HepG2 (cell line): ENCODE data around the gene KCNQ2. TPM values are rescaled to one million over a fixed set of nuclear protein-coding genes. Genes with fewer than 3 reads are reported as not detected.

ENCODE experiments used
- CCDC6 ChIP-seq: sonication (generic); formaldehyde crosslinking; IDR thresholded peaks from 2 replicates; pipeline ENCODE4 v1.8.1; 2022; ENCODE audit warnings: mild to moderate bottlenecking, missing genetic modification reagents, moderate library complexity
- FOXJ3 ChIP-seq: sonication (generic); formaldehyde crosslinking; IDR thresholded peaks from 2 replicates; pipeline ENCODE4 v1.4.0; 2020; ENCODE audit warnings: missing genetic modification reagents, mild to moderate bottlenecking, borderline replicate concordance
- HNRNPH1 ChIP-seq: fragments of 200-400 bp; formaldehyde crosslinking; optimal IDR thresholded peaks from 2 replicates; pipeline ENCODE3; 2017; ENCODE audit warnings: mild to moderate bottlenecking, low read depth, low read length
- IRX3 ChIP-seq: sonication (generic); formaldehyde crosslinking; IDR thresholded peaks from 2 replicates; pipeline ENCODE4 v1.8.1; 2023; ENCODE audit warnings: mild to moderate bottlenecking, low read depth, missing genetic modification reagents, borderline replicate concordance
- MBNL3 ChIP-seq: fragments of 250-450 bp; sonication (Bioruptor Pico); conservative IDR thresholded peaks from 2 replicates; pipeline ENCODE4 v1.8.0; 2022; ENCODE audit warnings: mild to moderate bottlenecking, inconsistent platforms
- MXI1 ChIP-seq: IDR thresholded peaks from 3 replicates; pipeline ENCODE4 v1.6.1; 2012; ENCODE audit warnings: low read depth, low read length, inconsistent platforms, borderline replicate concordance
- RELA ChIP-seq: sonication (generic); formaldehyde crosslinking; IDR thresholded peaks from 2 replicates; pipeline ENCODE4 v1.4.0; 2020; ENCODE audit warnings: missing genetic modification reagents
- ZFAT ChIP-seq: sonication (generic); formaldehyde crosslinking; conservative IDR thresholded peaks from 2 replicates; pipeline ENCODE4 v1.8.1; 2023; ENCODE audit warnings: missing genetic modification reagents, inconsistent platforms
- ZKSCAN8 ChIP-seq: IDR thresholded peaks from 2 replicates; pipeline ENCODE4 v1.6.1; 2016; ENCODE audit warnings: borderline replicate concordance, missing genetic modification reagents, missing compliant biosample characterization
- ZMAT3 ChIP-seq: sonication (generic); formaldehyde crosslinking; conservative IDR thresholded peaks from 2 replicates; pipeline ENCODE4 v1.7.0; 2021; ENCODE audit warnings: missing genetic modification reagents
- ZNF235 ChIP-seq: sonication (generic); formaldehyde crosslinking; IDR thresholded peaks from 2 replicates; pipeline ENCODE4 v1.8.1; 2023; ENCODE audit warnings: mild to moderate bottlenecking, missing genetic modification reagents, borderline replicate concordance
- polyA plus RNA-seq, 8 experiments: library from polyadenylated mRNA; depleted of rRNA in 3 of 8; stranded (reverse) in 7 of 8; unstranded in 1 of 8; fragments of >200 nt; fragmentation: Illumina TruSeq in 4 of 8; extraction: Trizol in 4 of 8; gene quantifications; 2 replicates each; pipeline versions ENCODE4 v1.2.1 to v1.2.3, GENCODE V29; 2011 to 2016; ENCODE audit warnings: low read depth in 4 of 8, missing spikeins in 1 of 8, mixed read lengths in 1 of 8; ENCODE audit not compliant: insufficient read depth in 1 of 8
- total RNA-seq, 5 experiments: library from RNA; depleted of rRNA; stranded (reverse); fragments of >200 nt; fragmentation: Illumina TruSeq; extraction: Trizol; gene quantifications; 2 replicates each; pipeline ENCODE4 v1.2.3, GENCODE V29; 2016; ENCODE audit warnings: low read depth in 1 of 5
- TF ChIP-seq, protein P1 (sequence below), 2 experiments: fragments of 450-650 bp in 1 of 2; sonication (generic) in 1 of 2; formaldehyde crosslinking in 1 of 2; IDR thresholded peaks; 2 replicates each; pipeline versions ENCODE4 v1.6.1 to v1.8.0; 2016 to 2022; ENCODE audit warnings: antibody characterized with exemption in 1 of 2, mild to moderate bottlenecking in 1 of 2, missing genetic modification reagents in 1 of 2
- TF ChIP-seq, protein P2 (sequence below): sonication (generic); formaldehyde crosslinking; IDR thresholded peaks from 2 replicates; pipeline ENCODE4 v1.5.1; 2020; ENCODE audit warnings: mild to moderate bottlenecking, missing genetic modification reagents, moderate library complexity
- TF ChIP-seq, protein P3 (sequence below): sonication (generic); formaldehyde crosslinking; IDR thresholded peaks from 2 replicates; pipeline ENCODE4 v1.5.1; 2020; ENCODE audit warnings: missing genetic modification reagents, mild to moderate bottlenecking, borderline replicate concordance
- TF ChIP-seq, protein P4 (sequence below): sonication (generic); formaldehyde crosslinking; IDR thresholded peaks from 2 replicates; pipeline ENCODE4 v1.8.0; 2022; ENCODE audit warnings: mild to moderate bottlenecking, missing genetic modification reagents, borderline replicate concordance

Gene KCNQ2
- total and polyA plus RNA-seq, 2 of the 13 experiments (the other 11 are each of a cell fraction or from before 2014, with no cell fraction given) = not detected

DNA sequence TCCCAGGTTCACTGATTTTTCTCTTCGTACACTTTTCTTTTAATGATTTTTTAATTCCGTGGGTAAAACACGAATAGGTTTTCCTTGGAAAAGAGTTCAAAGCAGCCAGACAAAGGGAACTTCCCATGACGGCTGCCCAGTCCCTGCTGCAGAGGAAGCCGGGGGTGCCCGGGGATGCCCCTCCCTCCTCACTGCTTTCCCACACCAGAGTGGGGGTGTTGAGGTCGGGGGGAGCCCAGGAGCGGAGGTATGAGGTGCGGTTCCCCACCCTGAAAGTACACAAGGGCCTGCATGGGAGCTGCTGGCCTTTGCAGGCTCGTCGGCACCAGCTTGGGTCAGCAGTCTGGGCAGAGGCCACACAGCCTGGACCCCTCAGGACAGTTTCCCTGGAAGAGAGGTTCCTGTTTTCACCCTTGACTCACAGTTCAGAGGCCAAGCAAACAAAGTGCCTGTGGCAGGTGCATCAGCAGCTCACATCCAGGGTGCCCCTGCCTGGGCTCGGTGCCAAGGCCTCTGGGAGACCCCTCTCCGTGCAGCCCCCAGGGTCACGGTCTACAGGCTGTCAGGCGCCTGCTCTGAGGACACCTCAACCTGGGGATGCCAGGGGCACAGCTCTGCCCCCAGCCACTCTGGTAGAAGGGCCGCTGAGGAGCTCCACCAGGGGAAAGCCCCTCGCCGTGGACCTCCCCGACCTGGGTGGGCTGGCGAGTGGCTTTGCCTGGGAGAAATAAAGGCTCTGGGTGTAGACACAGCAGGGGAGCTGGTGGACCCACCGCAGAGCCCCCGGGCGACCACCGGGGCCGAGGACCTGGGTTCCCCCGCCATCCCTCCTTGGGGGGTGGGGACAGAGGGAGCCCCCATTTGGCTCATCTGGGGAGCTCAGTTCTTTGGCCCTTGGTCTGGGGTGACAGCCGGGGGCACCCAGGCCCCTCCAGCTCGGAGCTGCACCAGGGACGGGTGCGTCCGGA, 95.9 kb downstream of the KCNQ2 start (continued):
- TF ChIP-seq, protein P1, sequence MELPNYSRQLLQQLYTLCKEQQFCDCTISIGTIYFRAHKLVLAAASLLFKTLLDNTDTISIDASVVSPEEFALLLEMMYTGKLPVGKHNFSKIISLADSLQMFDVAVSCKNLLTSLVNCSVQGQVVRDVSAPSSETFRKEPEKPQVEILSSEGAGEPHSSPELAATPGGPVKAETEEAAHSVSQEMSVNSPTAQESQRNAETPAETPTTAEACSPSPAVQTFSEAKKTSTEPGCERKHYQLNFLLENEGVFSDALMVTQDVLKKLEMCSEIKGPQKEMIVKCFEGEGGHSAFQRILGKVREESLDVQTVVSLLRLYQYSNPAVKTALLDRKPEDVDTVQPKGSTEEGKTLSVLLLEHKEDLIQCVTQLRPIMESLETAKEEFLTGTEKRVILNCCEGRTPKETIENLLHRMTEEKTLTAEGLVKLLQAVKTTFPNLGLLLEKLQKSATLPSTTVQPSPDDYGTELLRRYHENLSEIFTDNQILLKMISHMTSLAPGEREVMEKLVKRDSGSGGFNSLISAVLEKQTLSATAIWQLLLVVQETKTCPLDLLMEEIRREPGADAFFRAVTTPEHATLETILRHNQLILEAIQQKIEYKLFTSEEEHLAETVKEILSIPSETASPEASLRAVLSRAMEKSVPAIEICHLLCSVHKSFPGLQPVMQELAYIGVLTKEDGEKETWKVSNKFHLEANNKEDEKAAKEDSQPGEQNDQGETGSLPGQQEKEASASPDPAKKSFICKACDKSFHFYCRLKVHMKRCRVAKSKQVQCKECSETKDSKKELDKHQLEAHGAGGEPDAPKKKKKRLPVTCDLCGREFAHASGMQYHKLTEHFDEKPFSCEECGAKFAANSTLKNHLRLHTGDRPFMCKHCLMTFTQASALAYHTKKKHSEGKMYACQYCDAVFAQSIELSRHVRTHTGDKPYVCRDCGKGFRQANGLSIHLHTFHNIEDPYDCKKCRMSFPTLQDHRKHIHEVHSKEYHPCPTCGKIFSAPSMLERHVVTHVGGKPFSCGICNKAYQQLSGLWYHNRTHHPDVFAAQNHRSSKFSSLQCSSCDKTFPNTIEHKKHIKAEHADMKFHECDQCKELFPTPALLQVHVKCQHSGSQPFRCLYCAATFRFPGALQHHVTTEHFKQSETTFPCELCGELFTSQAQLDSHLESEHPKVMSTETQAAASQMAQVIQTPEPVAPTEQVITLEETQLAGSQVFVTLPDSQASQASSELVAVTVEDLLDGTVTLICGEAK (IDR thresholded peaks at IDR 0.05) = no peak
- TF ChIP-seq, protein P1 (CRISPR knock-in tag; IDR thresholded peaks at IDR 0.05) = peak; percentile 26; the same call in 1 of the 2 replicates
- TF ChIP-seq MXI1 (no peak), ZNF235 (CRISPR knock-in tag) (no peak), ZMAT3 (CRISPR knock-in tag) (no peak), IRX3 (0 out of 2 replicates have a peak, but pooled peaks have one; percentile 46), FOXJ3 (CRISPR knock-in tag) (no peak), ZKSCAN8 (CRISPR knock-in tag) (no peak), HNRNPH1 (no peak), RELA (CRISPR knock-in tag) (no peak), ZFAT (CRISPR knock-in tag) (no peak), MBNL3 (CRISPR knock-in tag) (no peak), CCDC6 (no peak)
- TF ChIP-seq, protein P2, sequence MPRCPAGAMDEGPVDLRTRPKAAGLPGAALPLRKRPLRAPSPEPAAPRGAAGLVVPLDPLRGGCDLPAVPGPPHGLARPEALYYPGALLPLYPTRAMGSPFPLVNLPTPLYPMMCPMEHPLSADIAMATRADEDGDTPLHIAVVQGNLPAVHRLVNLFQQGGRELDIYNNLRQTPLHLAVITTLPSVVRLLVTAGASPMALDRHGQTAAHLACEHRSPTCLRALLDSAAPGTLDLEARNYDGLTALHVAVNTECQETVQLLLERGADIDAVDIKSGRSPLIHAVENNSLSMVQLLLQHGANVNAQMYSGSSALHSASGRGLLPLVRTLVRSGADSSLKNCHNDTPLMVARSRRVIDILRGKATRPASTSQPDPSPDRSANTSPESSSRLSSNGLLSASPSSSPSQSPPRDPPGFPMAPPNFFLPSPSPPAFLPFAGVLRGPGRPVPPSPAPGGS = no peak
- TF ChIP-seq, protein P3, sequence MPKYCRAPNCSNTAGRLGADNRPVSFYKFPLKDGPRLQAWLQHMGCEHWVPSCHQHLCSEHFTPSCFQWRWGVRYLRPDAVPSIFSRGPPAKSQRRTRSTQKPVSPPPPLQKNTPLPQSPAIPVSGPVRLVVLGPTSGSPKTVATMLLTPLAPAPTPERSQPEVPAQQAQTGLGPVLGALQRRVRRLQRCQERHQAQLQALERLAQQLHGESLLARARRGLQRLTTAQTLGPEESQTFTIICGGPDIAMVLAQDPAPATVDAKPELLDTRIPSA = no peak
- TF ChIP-seq, protein P4, sequence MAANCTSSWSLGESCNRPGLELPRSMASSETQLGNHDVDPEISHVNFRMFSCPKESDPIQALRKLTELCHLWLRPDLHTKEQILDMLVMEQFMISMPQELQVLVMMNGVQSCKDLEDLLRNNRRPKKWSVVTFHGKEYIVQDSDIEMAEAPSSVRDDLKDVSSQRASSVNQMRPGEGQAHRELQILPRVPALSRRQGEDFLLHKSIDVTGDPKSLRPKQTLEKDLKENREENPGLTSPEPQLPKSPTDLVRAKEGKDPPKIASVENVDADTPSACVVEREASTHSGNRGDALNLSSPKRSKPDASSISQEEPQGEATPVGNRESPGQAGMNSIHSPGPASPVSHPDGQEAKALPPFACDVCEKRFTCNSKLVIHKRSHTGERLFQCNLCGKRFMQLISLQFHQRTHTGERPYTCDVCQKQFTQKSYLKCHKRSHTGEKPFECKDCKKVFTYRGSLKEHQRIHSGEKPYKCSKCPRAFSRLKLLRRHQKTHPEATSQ (CRISPR knock-in tag) = no peak
